Liver (tissue), 9 donors: ENCODE data around the gene TOP1. TPM values are rescaled to one million over a fixed set of nuclear protein-coding genes. Genes with fewer than 3 reads are reported as not detected.

ENCODE experiments used
- DNase-seq: peaks from one replicate; pipeline ENCODE4 v3.0.0-alpha.2; 2017; ENCODE audit warnings: low spot score
- H3K27ac ChIP-seq, 2 donors: one replicate each; pipeline ENCODE4 v1.7.0; 2013; ENCODE audit warnings: inconsistent platforms in 2 of 2, low read length in 2 of 2, control low read depth in 1 of 2, low read depth in 1 of 2, mild to moderate bottlenecking in 1 of 2
- H3K27me3 ChIP-seq, 4 donors: one replicate each; pipeline versions ENCODE4 v1.6.1 to v1.7.0; 2013; ENCODE audit warnings: low read length in 3 of 4, inconsistent platforms in 1 of 4, mild to moderate bottlenecking in 1 of 4, moderate library complexity in 1 of 4; ENCODE audit not compliant: control insufficient read depth in 4 of 4, insufficient read depth in 4 of 4
- H3K36me3 ChIP-seq, 4 donors: one replicate each; pipeline versions ENCODE4 v1.6.1 to v1.7.0; 2013; ENCODE audit warnings: low read length in 3 of 4, mild to moderate bottlenecking in 3 of 4, low read depth in 1 of 4, moderate library complexity in 1 of 4; ENCODE audit not compliant: control insufficient read depth in 4 of 4, insufficient read depth in 3 of 4
- H3K4me1 ChIP-seq, 4 donors: one replicate each; pipeline versions ENCODE4 v1.6.1 to v1.7.0; 2013; ENCODE audit warnings: low read length in 3 of 4, mild to moderate bottlenecking in 3 of 4, moderate library complexity in 1 of 4; ENCODE audit not compliant: control insufficient read depth in 4 of 4, insufficient read depth in 4 of 4
- H3K4me3 ChIP-seq, 3 donors: one replicate each; pipeline versions ENCODE4 v1.6.1 to v1.7.0; 2013; ENCODE audit warnings: low read length in 3 of 3, control low read depth in 1 of 3, low read depth in 1 of 3, mild to moderate bottlenecking in 1 of 3
- H3K9ac ChIP-seq, 2 donors: one replicate each; pipeline ENCODE4 v1.7.0; 2013; ENCODE audit warnings: low read length in 2 of 2, mild to moderate bottlenecking in 2 of 2, moderate library complexity in 2 of 2, control low read depth in 1 of 2, low read depth in 1 of 2
- H3K9me3 ChIP-seq, 4 donors: one replicate each; pipeline versions ENCODE4 v1.6.1 to v1.7.0; 2013; ENCODE audit warnings: low read length in 3 of 4; ENCODE audit not compliant: control insufficient read depth in 4 of 4
- EGR1 ChIP-seq, 2 donors: IDR thresholded peaks; 2 replicates each; pipeline ENCODE4 v1.6.1; 2016 to 2018; ENCODE audit warnings: antibody characterized with exemption in 2 of 2, low read depth in 2 of 2
- FOXA1 ChIP-seq: IDR thresholded peaks from 2 replicates; pipeline ENCODE4 v1.6.1; 2016; ENCODE audit warnings: antibody characterized with exemption
- FOXA2 ChIP-seq: IDR thresholded peaks from 2 replicates; pipeline ENCODE4 v1.6.1; 2016; ENCODE audit warnings: antibody characterized with exemption
- GABPA ChIP-seq, 2 donors: IDR thresholded peaks in 1 of 2; conservative IDR thresholded peaks in 1 of 2; 2 replicates each; pipeline ENCODE4 v1.6.1; 2016; ENCODE audit warnings: antibody characterized with exemption in 2 of 2, mild to moderate bottlenecking in 1 of 2, moderate library complexity in 1 of 2
- HNF4A ChIP-seq, 2 donors: conservative IDR thresholded peaks; 2 replicates each; pipeline ENCODE4 v1.6.1; 2016; ENCODE audit warnings: antibody characterized with exemption in 2 of 2, mild to moderate bottlenecking in 2 of 2
- HNF4G ChIP-seq: IDR thresholded peaks from 2 replicates; pipeline ENCODE4 v1.6.1; 2016; ENCODE audit warnings: antibody characterized with exemption
- JUND ChIP-seq, 2 donors: IDR thresholded peaks; 2 replicates each; pipeline ENCODE4 v1.6.1; 2016; ENCODE audit warnings: antibody characterized with exemption in 2 of 2
- NR2F2 ChIP-seq: IDR thresholded peaks from 2 replicates; pipeline ENCODE4 v1.6.1; 2016; ENCODE audit warnings: antibody characterized with exemption
- RXRA ChIP-seq, 2 donors: IDR thresholded peaks; 2 replicates each; pipeline ENCODE4 v1.6.1; 2017 to 2018; ENCODE audit warnings: antibody characterized with exemption in 2 of 2, mild to moderate bottlenecking in 1 of 2
- SP1 ChIP-seq: IDR thresholded peaks from 2 replicates; pipeline ENCODE4 v1.6.1; 2018; ENCODE audit warnings: antibody characterized with exemption, mild to moderate bottlenecking
- TAF1 ChIP-seq: conservative IDR thresholded peaks from 2 replicates; pipeline ENCODE4 v1.6.1; 2016; ENCODE audit warnings: antibody characterized with exemption, mild to moderate bottlenecking
- YY1 ChIP-seq: IDR thresholded peaks from 2 replicates; pipeline ENCODE4 v1.6.1; 2016; ENCODE audit warnings: antibody characterized with exemption, mild to moderate bottlenecking
- ZBTB33 ChIP-seq: IDR thresholded peaks from 2 replicates; pipeline ENCODE4 v1.6.1; 2016; ENCODE audit warnings: antibody characterized with exemption
- WGBS: extraction: QIAGEN DNeasy Blood & Tissue Kit; methylation state at CpG from one replicate; pipeline ENCODE4 v1.1.7; 2013; 5-methylcytosine and 5-hydroxymethylcytosine counted together
- polyA plus RNA-seq, 2 donors: library from polyadenylated mRNA; stranded (reverse) in 1 of 2; unstranded in 1 of 2; fragments of 200-250 nt in 1 of 2; fragments of >200 nt in 1 of 2; fragmentation: Nextera tagmentation in 1 of 2; extraction: Ambion mirVana in 1 of 2; gene quantifications; one replicate each; pipeline versions ENCODE4 v1.2.1 to v1.2.3, GENCODE V29; 2013 to 2015
- total RNA-seq, 2 donors: library from RNA; depleted of rRNA; stranded (reverse); fragments of >200 nt; gene quantifications; one replicate each; pipeline ENCODE4 v1.2.3, GENCODE V29; 2014
- TF ChIP-seq, protein P1 (sequence below): fragments of 150-350 bp; IDR thresholded peaks from 2 replicates; pipeline ENCODE4 v1.5.1; 2017; ENCODE audit warnings: improper control_type of control experiment, low read depth, low read length; ENCODE audit not compliant: missing input control
- TF ChIP-seq, protein P2 (sequence below): IDR thresholded peaks from 2 replicates; pipeline ENCODE4 v1.6.1; 2016; ENCODE audit warnings: antibody characterized with exemption
- TF ChIP-seq, protein P3 (sequence below): IDR thresholded peaks from 2 replicates; pipeline ENCODE4 v1.6.1; 2016; ENCODE audit warnings: antibody characterized with exemption, mild to moderate bottlenecking
- donor health status: healthy.
- donor health status: healthy.
- donor health status: healthy.
- donor health status: healthy.
- donor health status: healthy.

TOP1 gene
- total and polyA plus RNA-seq, 4 donors, result 13.7 to 62.1 (median 19.4) TPM

GRCh38 chr20:41170386-41171105, 141.9 kb downstream of the TOP1 start:
- DNase-seq, result no peak
- Histone ChIP-seq H3K27me3 (no peaks in the 10 kb centered on the region), H3K9me3 (no peaks in the 10 kb centered on the region), H3K4me1 (peaks cover 0 to 5% (median 0%) of the 10 kb centered on the region in 4 donors), H3K36me3 (peaks cover 4 to 52% (median 13%) of the 10 kb centered on the region in 4 donors), H3K9ac (no peak overlapping the region), H3K27ac (no peak overlapping the region), H3K4me3 (no peak overlapping the region)
- TF ChIP-seq TAF1, result no peak
- no peak for TF ChIP-seq RXRA (IDR thresholded peaks at IDR 0.05)
- no peak for TF ChIP-seq NR2F2
- TF ChIP-seq FOXA2, result no peak
- TF ChIP-seq HNF4A (conservative IDR thresholded peaks at IDR 0.05), result no peak
- no peak for TF ChIP-seq JUND (IDR thresholded peaks at IDR 0.05)
- TF ChIP-seq YY1, result no peak
- no peak for TF ChIP-seq SP1
- TF ChIP-seq, protein P1, sequence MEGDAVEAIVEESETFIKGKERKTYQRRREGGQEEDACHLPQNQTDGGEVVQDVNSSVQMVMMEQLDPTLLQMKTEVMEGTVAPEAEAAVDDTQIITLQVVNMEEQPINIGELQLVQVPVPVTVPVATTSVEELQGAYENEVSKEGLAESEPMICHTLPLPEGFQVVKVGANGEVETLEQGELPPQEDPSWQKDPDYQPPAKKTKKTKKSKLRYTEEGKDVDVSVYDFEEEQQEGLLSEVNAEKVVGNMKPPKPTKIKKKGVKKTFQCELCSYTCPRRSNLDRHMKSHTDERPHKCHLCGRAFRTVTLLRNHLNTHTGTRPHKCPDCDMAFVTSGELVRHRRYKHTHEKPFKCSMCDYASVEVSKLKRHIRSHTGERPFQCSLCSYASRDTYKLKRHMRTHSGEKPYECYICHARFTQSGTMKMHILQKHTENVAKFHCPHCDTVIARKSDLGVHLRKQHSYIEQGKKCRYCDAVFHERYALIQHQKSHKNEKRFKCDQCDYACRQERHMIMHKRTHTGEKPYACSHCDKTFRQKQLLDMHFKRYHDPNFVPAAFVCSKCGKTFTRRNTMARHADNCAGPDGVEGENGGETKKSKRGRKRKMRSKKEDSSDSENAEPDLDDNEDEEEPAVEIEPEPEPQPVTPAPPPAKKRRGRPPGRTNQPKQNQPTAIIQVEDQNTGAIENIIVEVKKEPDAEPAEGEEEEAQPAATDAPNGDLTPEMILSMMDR, result no peak
- TF ChIP-seq, protein P2, sequence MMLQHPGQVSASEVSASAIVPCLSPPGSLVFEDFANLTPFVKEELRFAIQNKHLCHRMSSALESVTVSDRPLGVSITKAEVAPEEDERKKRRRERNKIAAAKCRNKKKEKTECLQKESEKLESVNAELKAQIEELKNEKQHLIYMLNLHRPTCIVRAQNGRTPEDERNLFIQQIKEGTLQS, result no peak
- TF ChIP-seq HNF4G, result no peak
- TF ChIP-seq, protein P3, sequence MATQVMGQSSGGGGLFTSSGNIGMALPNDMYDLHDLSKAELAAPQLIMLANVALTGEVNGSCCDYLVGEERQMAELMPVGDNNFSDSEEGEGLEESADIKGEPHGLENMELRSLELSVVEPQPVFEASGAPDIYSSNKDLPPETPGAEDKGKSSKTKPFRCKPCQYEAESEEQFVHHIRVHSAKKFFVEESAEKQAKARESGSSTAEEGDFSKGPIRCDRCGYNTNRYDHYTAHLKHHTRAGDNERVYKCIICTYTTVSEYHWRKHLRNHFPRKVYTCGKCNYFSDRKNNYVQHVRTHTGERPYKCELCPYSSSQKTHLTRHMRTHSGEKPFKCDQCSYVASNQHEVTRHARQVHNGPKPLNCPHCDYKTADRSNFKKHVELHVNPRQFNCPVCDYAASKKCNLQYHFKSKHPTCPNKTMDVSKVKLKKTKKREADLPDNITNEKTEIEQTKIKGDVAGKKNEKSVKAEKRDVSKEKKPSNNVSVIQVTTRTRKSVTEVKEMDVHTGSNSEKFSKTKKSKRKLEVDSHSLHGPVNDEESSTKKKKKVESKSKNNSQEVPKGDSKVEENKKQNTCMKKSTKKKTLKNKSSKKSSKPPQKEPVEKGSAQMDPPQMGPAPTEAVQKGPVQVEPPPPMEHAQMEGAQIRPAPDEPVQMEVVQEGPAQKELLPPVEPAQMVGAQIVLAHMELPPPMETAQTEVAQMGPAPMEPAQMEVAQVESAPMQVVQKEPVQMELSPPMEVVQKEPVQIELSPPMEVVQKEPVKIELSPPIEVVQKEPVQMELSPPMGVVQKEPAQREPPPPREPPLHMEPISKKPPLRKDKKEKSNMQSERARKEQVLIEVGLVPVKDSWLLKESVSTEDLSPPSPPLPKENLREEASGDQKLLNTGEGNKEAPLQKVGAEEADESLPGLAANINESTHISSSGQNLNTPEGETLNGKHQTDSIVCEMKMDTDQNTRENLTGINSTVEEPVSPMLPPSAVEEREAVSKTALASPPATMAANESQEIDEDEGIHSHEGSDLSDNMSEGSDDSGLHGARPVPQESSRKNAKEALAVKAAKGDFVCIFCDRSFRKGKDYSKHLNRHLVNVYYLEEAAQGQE, result no peak
- no peak for TF ChIP-seq EGR1 (IDR thresholded peaks at IDR 0.05; ENCODE audit: low read depth in 2 of 2)
- no peak for TF ChIP-seq GABPA (IDR thresholded peaks at IDR 0.05 in 1 of 2, conservative IDR thresholded peaks at IDR 0.05 in 1 of 2)
- TF ChIP-seq FOXA1, result no peak
- no peak for TF ChIP-seq ZBTB33
- 92% methylated on average over 6 of the region's 6 CpGs for WGBS
